ENCODE data around the gene MYCBP.

- TF ChIP-seq, protein P1, sequence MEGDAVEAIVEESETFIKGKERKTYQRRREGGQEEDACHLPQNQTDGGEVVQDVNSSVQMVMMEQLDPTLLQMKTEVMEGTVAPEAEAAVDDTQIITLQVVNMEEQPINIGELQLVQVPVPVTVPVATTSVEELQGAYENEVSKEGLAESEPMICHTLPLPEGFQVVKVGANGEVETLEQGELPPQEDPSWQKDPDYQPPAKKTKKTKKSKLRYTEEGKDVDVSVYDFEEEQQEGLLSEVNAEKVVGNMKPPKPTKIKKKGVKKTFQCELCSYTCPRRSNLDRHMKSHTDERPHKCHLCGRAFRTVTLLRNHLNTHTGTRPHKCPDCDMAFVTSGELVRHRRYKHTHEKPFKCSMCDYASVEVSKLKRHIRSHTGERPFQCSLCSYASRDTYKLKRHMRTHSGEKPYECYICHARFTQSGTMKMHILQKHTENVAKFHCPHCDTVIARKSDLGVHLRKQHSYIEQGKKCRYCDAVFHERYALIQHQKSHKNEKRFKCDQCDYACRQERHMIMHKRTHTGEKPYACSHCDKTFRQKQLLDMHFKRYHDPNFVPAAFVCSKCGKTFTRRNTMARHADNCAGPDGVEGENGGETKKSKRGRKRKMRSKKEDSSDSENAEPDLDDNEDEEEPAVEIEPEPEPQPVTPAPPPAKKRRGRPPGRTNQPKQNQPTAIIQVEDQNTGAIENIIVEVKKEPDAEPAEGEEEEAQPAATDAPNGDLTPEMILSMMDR (IDR thresholded peaks at IDR 0.05): no peak
- TF ChIP-seq POLR2A (IDR thresholded peaks at IDR 0.05): no peak
Measured at GRCh38 chr1:38872401-38873026, 634 bp downstream of the MYCBP start.

All from body of pancreas (tissue), 4 donors.